ENCODE measurements around the gene BAIAP2.

The BAIAP2 gene

GRCh38 chr17:81114351-81115093 lies 79.6 kb downstream of the BAIAP2 start:
- Mint-ChIP-seq H3K4me3 (no peak overlapping the region), H3K36me3 (ENCODE audit: low read depth) (no peaks in the 10 kb centered on the region), H3K4me1 (ENCODE audit: low read depth) (peaks cover 5% of the 10 kb centered on the region), H3K27me3 (no peaks in the 10 kb centered on the region), H3K27ac (no peak overlapping the region), H3K9me3 (no peaks in the 10 kb centered on the region)
- no peak for DNase-seq

- Mint-ChIP-seq H3K4me3 (no peak overlapping the region), H3K4me1 (ENCODE audit: low read depth) (peaks cover 2% of the 10 kb centered on the region), H3K27me3 (no peaks in the 10 kb centered on the region), H3K27ac (no peak overlapping the region), H3K9me3 (no peaks in the 10 kb centered on the region), H3K36me3 (ENCODE audit: low read depth) (no peaks in the 10 kb centered on the region)
- DNase-seq, result no peak
Observed at GRCh38 chr17:81115219-81115618, 80.3 kb downstream of the BAIAP2 start.

GRCh38 chr17:81115749-81116464 lies 81.0 kb downstream of the BAIAP2 start:
- Mint-ChIP-seq H3K27ac (no peak overlapping the region), H3K4me3 (no peak overlapping the region), H3K27me3 (no peaks in the 10 kb centered on the region), H3K9me3 (no peaks in the 10 kb centered on the region), H3K4me1 (ENCODE audit: low read depth) (peaks cover 2% of the 10 kb centered on the region), H3K36me3 (ENCODE audit: low read depth) (no peaks in the 10 kb centered on the region)
- DNase-seq, result no peak

- Mint-ChIP-seq H3K27me3 (no peaks in the 10 kb centered on the region), H3K36me3 (ENCODE audit: low read depth) (no peaks in the 10 kb centered on the region), H3K27ac (no peak overlapping the region), H3K4me3 (no peak overlapping the region), H3K9me3 (no peaks in the 10 kb centered on the region), H3K4me1 (ENCODE audit: low read depth) (peaks cover 2% of the 10 kb centered on the region)
- no peak for DNase-seq
Observed at GRCh38 chr17:81116704-81117103, 81.8 kb downstream of the BAIAP2 start.

DNA sequence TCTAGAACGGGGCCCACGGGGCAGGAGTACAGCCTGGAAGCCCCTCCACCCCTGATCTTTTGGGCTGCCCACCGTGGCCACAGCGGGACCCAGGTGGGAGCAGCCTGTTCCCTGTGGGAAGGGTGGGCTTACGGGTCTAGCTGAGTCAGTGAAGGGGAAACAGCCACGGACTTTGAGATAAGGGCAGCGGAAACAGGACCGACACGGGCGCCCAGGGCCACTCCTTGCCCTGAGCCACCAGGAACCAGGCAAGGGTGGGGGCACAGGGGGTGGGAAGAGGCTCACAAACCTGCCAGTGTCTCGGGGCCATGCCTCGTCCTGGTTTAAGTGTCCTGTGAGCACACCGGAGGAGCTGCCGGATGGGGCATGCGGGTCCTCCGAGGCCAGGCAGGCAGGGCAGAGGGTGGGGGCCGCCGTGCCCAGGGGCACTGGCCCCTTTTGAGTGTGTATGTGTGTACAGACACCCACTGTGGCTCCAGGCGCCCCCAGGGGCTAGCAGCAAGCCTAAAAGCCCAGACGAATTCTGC lies 82.8 kb downstream of the BAIAP2 start:
- no peak overlapping the region for H3K27ac Mint-ChIP-seq
- H3K27me3 Mint-ChIP-seq, result no peaks in the 10 kb centered on the region
- DNase-seq, result no peak
- no peak overlapping the region for H3K4me3 Mint-ChIP-seq
- no peaks in the 10 kb centered on the region for H3K36me3 Mint-ChIP-seq (ENCODE audit: low read depth)
- no peaks in the 10 kb centered on the region for H3K9me3 Mint-ChIP-seq
- H3K4me1 Mint-ChIP-seq (ENCODE audit: low read depth), result peaks cover 2% of the 10 kb centered on the region

DNA sequence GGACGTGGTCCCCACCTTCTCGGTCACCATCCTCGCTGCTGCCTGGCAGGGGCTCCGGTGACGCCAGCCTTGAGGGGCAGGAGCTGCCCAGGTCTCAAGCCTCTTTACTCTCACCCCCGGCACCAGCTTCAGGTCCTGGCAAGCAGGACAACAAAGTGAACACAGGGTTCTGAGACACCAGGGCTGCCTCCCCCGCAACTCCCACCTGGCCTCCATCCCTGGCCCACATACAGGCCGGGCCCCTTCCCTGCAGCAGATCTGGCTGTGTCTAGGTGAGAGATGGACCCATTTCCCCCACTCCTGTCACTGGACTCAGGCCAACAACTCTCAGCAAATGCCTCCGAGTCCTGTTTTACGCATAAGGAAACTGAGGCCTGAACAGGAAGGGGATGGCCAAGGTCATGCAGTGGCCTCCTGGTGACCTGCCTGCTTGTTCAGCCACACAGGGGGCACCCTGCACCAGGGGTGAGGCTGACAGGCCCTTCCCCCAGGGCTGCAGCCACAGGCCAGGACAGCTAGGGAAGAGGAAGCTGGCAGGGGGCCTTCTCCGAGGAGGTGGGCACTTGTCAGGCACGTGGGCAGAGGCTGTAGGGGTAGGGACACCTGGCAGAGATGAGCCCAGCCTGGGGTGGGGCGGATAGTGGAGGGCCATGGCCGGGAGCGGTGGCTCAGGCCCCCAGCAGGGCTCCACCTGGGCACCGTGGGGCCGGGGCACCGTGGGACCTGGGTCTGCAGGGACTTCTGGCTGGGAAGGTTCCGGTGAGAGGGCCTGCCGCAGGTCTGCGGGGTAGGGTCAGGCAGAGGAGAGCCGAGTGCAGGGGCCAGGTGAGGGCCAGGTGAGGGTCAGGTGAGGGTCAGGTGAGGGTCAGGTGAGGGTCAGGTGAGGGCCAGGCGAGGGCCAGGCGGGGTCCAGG lies 83.6 kb downstream of the BAIAP2 start:
- no peak overlapping the region for H3K27ac Mint-ChIP-seq
- no peak for DNase-seq
- H3K4me3 Mint-ChIP-seq, result peak overlapping the region; percentile 23
- H3K4me1 Mint-ChIP-seq (ENCODE audit: low read depth), result peaks cover 2% of the 10 kb centered on the region
- H3K27me3 Mint-ChIP-seq, result no peaks in the 10 kb centered on the region
- no peaks in the 10 kb centered on the region for H3K9me3 Mint-ChIP-seq
- no peaks in the 10 kb centered on the region for H3K36me3 Mint-ChIP-seq (ENCODE audit: low read depth)

- H3K36me3 Mint-ChIP-seq (ENCODE audit: low read depth), result no peaks in the 10 kb centered on the region
- H3K27ac Mint-ChIP-seq, result peak overlapping the region; percentile 8
- H3K4me3 Mint-ChIP-seq, result peak overlapping the region; percentile 36
- peaks cover 2% of the 10 kb centered on the region for H3K4me1 Mint-ChIP-seq (ENCODE audit: low read depth)
- no peaks in the 10 kb centered on the region for H3K9me3 Mint-ChIP-seq
- DNase-seq, result peak; percentile 90
- H3K27me3 Mint-ChIP-seq, result no peaks in the 10 kb centered on the region
Observed at GRCh38 chr17:81119223-81120148, 84.5 kb downstream of the BAIAP2 start.

DNA sequence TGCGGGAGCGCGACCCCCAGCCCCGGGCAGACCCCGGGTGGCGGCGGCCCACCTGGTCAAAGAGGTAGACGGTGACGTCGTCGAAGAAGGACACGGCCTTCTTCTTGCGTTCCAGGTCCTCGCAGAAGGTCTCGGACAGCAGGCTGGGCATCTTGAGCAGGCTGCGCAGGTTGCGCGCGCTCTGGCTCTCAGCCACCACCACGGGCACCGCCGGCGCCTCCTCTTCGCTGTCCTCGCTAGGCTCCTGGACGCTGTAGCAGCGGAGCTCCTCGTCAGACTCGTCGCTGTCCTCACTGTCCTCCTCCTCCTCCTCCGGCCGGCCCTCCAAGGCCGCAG lies 85.2 kb downstream of the BAIAP2 start:
- H3K9me3 Mint-ChIP-seq, result no peaks in the 10 kb centered on the region
- H3K27ac Mint-ChIP-seq, result no peak overlapping the region
- H3K4me3 Mint-ChIP-seq, result no peak overlapping the region
- peaks cover 2% of the 10 kb centered on the region for H3K4me1 Mint-ChIP-seq (ENCODE audit: low read depth)
- no peaks in the 10 kb centered on the region for H3K27me3 Mint-ChIP-seq
- no peaks in the 10 kb centered on the region for H3K36me3 Mint-ChIP-seq (ENCODE audit: low read depth)
- DNase-seq, result no peak

- no peaks in the 10 kb centered on the region for H3K27me3 Mint-ChIP-seq
- H3K4me3 Mint-ChIP-seq, result no peak overlapping the region
- no peaks in the 10 kb centered on the region for H3K36me3 Mint-ChIP-seq (ENCODE audit: low read depth)
- H3K9me3 Mint-ChIP-seq, result no peaks in the 10 kb centered on the region
- no peak overlapping the region for H3K27ac Mint-ChIP-seq
- H3K4me1 Mint-ChIP-seq (ENCODE audit: low read depth), result peaks cover 2% of the 10 kb centered on the region
- DNase-seq, result no peak
Observed at GRCh38 chr17:81120695-81121621, 86.0 kb downstream of the BAIAP2 start.

DNA sequence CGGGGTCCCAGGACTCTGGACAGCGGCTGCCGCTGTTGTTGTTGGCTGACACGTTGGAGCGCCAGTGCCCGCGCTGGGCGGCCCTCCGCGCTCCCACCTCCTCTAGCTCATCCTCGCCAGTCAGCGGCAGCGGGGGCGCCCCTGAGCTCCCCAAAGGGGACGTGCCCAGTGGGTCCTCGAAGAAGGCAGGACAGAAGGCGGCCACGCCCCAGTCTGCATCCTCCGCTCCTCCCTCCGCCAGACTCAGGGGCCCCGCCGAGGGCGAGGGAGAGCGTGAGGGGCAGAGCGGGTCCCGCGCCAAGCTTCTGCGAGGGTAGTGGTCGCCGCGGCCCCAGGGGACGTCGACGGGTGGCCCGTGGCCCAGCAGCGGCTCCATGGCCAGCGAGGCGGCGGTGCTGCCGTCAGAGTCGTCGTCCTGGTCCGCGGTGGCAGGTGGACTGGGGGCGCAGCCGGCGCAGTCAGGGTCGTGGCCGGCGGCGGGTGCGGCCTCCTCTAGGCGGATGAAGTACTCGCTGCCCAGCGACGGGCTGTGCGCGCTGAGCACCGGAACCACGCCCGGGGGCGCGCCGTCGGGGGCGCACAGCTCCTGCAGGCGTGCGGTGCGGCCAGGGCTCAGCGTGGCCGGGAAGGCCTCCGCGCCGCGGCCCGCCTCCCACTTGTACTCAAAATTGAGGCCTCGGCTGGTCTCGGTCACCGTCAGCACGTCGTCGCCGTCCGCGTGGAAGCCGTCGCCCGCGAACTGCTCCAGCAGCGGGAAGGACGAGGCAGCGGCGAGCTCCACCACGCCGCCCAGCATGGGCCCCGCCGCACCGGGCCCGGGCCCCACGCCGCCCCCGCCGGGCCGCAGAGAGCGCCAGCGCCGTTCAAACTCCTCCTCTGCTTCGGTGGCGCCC lies 87.1 kb downstream of the BAIAP2 start:
- peaks cover 2% of the 10 kb centered on the region for H3K4me1 Mint-ChIP-seq (ENCODE audit: low read depth)
- no peaks in the 10 kb centered on the region for H3K27me3 Mint-ChIP-seq
- H3K36me3 Mint-ChIP-seq (ENCODE audit: low read depth), result no peaks in the 10 kb centered on the region
- no peak for DNase-seq
- H3K27ac Mint-ChIP-seq, result no peak overlapping the region
- H3K9me3 Mint-ChIP-seq, result no peaks in the 10 kb centered on the region
- H3K4me3 Mint-ChIP-seq, result no peak overlapping the region

DNA sequence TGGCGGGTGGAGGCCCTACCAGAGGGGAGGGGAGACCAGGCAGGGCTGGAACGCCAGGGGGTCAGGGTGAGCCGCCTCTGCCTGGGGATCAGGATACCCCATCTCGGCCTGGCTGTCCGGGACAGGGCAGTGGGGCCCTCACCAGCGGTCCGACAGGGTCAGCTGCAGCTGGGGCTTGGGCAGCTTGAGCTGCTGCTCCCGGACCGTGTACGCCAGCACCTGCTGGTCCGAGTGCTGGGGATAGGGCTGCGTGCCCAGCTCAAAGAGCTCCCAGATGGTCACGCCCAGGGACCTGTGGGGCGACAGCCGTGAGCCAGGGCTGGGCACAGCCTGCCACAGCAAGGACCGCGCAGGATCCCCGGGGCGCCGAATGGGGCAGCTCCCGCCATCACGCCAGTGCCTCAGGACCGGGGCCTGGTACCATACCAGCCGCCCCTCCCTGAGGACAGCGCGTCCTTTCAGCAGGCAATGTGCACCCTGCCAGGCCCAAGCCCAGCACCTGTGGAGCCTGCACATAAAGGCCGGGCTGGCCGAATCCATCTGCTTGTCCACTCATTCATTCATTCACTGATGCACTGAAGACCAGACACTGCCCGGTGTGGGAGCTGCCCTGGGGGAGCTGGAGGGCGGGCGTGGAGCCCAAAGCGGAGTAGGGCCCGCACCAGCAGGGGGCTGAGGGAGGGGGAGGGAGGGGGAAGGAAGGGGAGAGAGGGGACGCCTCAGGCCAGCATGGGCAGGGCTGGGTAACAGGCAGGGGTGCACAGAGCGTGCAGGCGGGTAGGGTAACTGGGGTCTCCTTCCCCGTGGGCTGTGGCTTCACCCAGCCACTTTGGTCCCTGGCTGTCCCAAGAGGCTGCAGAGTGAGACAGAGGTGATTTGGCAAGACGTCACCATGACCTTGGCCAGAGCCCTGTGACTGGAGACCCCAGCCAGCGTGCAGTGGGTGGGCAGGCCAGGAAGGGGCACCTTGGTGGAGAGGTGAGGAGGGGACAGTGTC lies 88.4 kb downstream of the BAIAP2 start:
- H3K27me3 Mint-ChIP-seq, result no peaks in the 10 kb centered on the region
- H3K4me3 Mint-ChIP-seq, result no peak overlapping the region
- H3K36me3 Mint-ChIP-seq (ENCODE audit: low read depth), result no peaks in the 10 kb centered on the region
- DNase-seq, result no peak
- H3K4me1 Mint-ChIP-seq (ENCODE audit: low read depth), result peaks cover 2% of the 10 kb centered on the region
- no peak overlapping the region for H3K27ac Mint-ChIP-seq
- no peaks in the 10 kb centered on the region for H3K9me3 Mint-ChIP-seq

All from activated T-cell treated with anti-CD3 and anti-CD28 coated beads, Interleukin-2, amount 50 U/mL, for 24 hours (primary cell).